Esophagus muscularis mucosa (tissue), 4 donors: ENCODE results near the gene FZD7.

Experiments
- EP300 ChIP-seq: sonication (generic); formaldehyde crosslinking; IDR thresholded peaks from one replicate; pipeline ENCODE4 v1.6.1; 2017; ENCODE audit warnings: antibody characterized with exemption
- POLR2A ChIP-seq: fragments of 450-650 bp; IDR thresholded peaks from one replicate; pipeline ENCODE4 v1.6.1; 2017; ENCODE audit warnings: antibody characterized with exemption, moderate library complexity, mild to moderate bottlenecking, low read depth
- TF ChIP-seq, protein P1 (sequence below), 3 experiments: fragments of 200-600 bp in 2 of 3; fragments of 450-650 bp in 1 of 3; sonication (generic) in 2 of 3; IDR thresholded peaks; one replicate each; pipeline ENCODE4 v1.5.1; 2017 to 2019; ENCODE audit warnings: antibody characterized with exemption in 3 of 3, mild to moderate bottlenecking in 2 of 3, moderate library complexity in 1 of 3

- TF ChIP-seq, protein P1, sequence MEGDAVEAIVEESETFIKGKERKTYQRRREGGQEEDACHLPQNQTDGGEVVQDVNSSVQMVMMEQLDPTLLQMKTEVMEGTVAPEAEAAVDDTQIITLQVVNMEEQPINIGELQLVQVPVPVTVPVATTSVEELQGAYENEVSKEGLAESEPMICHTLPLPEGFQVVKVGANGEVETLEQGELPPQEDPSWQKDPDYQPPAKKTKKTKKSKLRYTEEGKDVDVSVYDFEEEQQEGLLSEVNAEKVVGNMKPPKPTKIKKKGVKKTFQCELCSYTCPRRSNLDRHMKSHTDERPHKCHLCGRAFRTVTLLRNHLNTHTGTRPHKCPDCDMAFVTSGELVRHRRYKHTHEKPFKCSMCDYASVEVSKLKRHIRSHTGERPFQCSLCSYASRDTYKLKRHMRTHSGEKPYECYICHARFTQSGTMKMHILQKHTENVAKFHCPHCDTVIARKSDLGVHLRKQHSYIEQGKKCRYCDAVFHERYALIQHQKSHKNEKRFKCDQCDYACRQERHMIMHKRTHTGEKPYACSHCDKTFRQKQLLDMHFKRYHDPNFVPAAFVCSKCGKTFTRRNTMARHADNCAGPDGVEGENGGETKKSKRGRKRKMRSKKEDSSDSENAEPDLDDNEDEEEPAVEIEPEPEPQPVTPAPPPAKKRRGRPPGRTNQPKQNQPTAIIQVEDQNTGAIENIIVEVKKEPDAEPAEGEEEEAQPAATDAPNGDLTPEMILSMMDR (IDR thresholded peaks at IDR 0.05), result no peak
- TF ChIP-seq EP300, result no peak
- no peak for TF ChIP-seq POLR2A
Measured at GRCh38 chr2:202006301-202006700, 27.4 kb upstream of the FZD7 start.
